ENCODE measurements around the gene TTYH1.
A peak's percentile ranks its signal among the peaks of the same experiment; 100 is the strongest.

The TTYH1 gene

GRCh38 chr19:54473892-54474372 lies 58.7 kb downstream of the TTYH1 start:
- TF ChIP-seq BACH2 (CRISPR knock-in tag; IDR thresholded peaks at IDR 0.05; ENCODE audit: borderline replicate concordance), result no peak
- ATAC-seq, result peak; percentile 2; the same call in 1 of the 3 replicates

- TF ChIP-seq PPARA (CRISPR knock-in tag; IDR thresholded peaks at IDR 0.05; ENCODE audit: borderline replicate concordance), result no peak
- no peak for TF ChIP-seq POU6F1 (CRISPR knock-in tag; IDR thresholded peaks at IDR 0.05; ENCODE audit: borderline replicate concordance, low read depth)
- TF ChIP-seq CSDC2 (CRISPR knock-in tag; IDR thresholded peaks at IDR 0.05), result no peak
- TF ChIP-seq ZFP30 (CRISPR knock-in tag; IDR thresholded peaks at IDR 0.05), result no peak
- TF ChIP-seq TCF4 (CRISPR knock-in tag; IDR thresholded peaks at IDR 0.05; ENCODE audit: borderline replicate concordance), result no peak
- TF ChIP-seq GLIS3 (CRISPR knock-in tag; IDR thresholded peaks at IDR 0.05), result no peak
- no peak for TF ChIP-seq PATZ1 (CRISPR knock-in tag; IDR thresholded peaks at IDR 0.05; ENCODE audit: borderline replicate concordance)
- no peak for TF ChIP-seq ARNTL (CRISPR knock-in tag; IDR thresholded peaks at IDR 0.05; ENCODE audit: borderline replicate concordance, low read depth)
- no peak for ATAC-seq
Observed at GRCh38 chr19:54475706-54476105, 60.4 kb downstream of the TTYH1 start.

- peak; percentile 24; the same call in 2 of the 3 replicates for ATAC-seq
- TF ChIP-seq CSDC2 (CRISPR knock-in tag; IDR thresholded peaks at IDR 0.05), result no peak
- TF ChIP-seq PATZ1 (CRISPR knock-in tag; IDR thresholded peaks at IDR 0.05; ENCODE audit: borderline replicate concordance), result no peak
- no peak for TF ChIP-seq ISL1 (CRISPR knock-in tag; IDR thresholded peaks at IDR 0.05)
- TF ChIP-seq ESRRG (CRISPR knock-in tag; IDR thresholded peaks at IDR 0.05), result no peak
Observed at GRCh38 chr19:54477650-54478049, 62.4 kb downstream of the TTYH1 start.

GRCh38 chr19:54478677-54479266 lies 63.5 kb downstream of the TTYH1 start:
- TF ChIP-seq SNAI2 (CRISPR knock-in tag; IDR thresholded peaks at IDR 0.05) (no peak), CSDC2 (CRISPR knock-in tag; IDR thresholded peaks at IDR 0.05) (no peak), CSRNP3 (CRISPR knock-in tag; IDR thresholded peaks at IDR 0.05) (no peak), ZNF8 (CRISPR knock-in tag; IDR thresholded peaks at IDR 0.05) (no peak), ZFP3 (CRISPR knock-in tag; IDR thresholded peaks at IDR 0.05) (no peak), ESRRG (CRISPR knock-in tag; IDR thresholded peaks at IDR 0.05) (no peak), ISL1 (CRISPR knock-in tag; IDR thresholded peaks at IDR 0.05) (no peak), OSR1 (CRISPR knock-in tag; IDR thresholded peaks at IDR 0.05) (no peak), PPARA (CRISPR knock-in tag; IDR thresholded peaks at IDR 0.05; ENCODE audit: borderline replicate concordance) (no peak), ZC3H10 (CRISPR knock-in tag; IDR thresholded peaks at IDR 0.05) (no peak), TSHZ2 (CRISPR knock-in tag; IDR thresholded peaks at IDR 0.05) (no peak), ZNF565 (CRISPR knock-in tag; conservative IDR thresholded peaks at IDR 0.05; ENCODE audit: low read depth) (no peak)
- ATAC-seq, result peak; percentile 62
